SIG-M5 treated with dmso at 0.1 percent for 504 hours (cell line): Measurements from ENCODE around the gene KNDC1.
"Not testable (repeated sequence)": the region's sequence is repeated elsewhere in the genome, so short reads cannot be mapped to it uniquely, and the experiment has no call there.

Experiments
- DNase-seq: peaks from one replicate; lab custom pipeline; 2025; ENCODE audit not compliant: unreplicated experiment; lab: John Stamatoyannopoulos, UW

KNDC1 gene

GRCh38 chr10:133258066-133258817 lies 98.2 kb downstream of the KNDC1 start:
- no peak for DNase-seq

- peak; percentile 96 for DNase-seq
These were observed 99.0 kb downstream of the KNDC1 start for GRCh38 chr10:133258818-133259601.

- no peak for DNase-seq
These were observed 99.6 kb downstream of the KNDC1 start for GRCh38 chr10:133259602-133259989.

- no peak for DNase-seq
These were observed 101.1 kb downstream of the KNDC1 start for GRCh38 chr10:133260895-133261725.

- peak; percentile 46 for DNase-seq
These were observed 101.8 kb downstream of the KNDC1 start for GRCh38 chr10:133261726-133262325.

- DNase-seq: no peak
These were observed 102.7 kb downstream of the KNDC1 start for GRCh38 chr10:133262696-133263095.

GRCh38 chr10:133263674-133264073 lies 103.7 kb downstream of the KNDC1 start:
- DNase-seq: no peak

- peak; percentile 28 for DNase-seq
These were observed 104.4 kb downstream of the KNDC1 start for GRCh38 chr10:133264461-133264860.

- not testable (repeated sequence) for DNase-seq
These were observed 105.0 kb downstream of the KNDC1 start for GRCh38 chr10:133265052-133265451.

GRCh38 chr10:133266056-133266795 lies 106.2 kb downstream of the KNDC1 start:
- no peak for DNase-seq

- DNase-seq: no peak
These were observed 107.3 kb downstream of the KNDC1 start for GRCh38 chr10:133267293-133267692.

- DNase-seq: no peak
These were observed 107.8 kb downstream of the KNDC1 start for GRCh38 chr10:133267829-133268228.

GRCh38 chr10:133268532-133268931 lies 108.5 kb downstream of the KNDC1 start:
- no peak for DNase-seq

GRCh38 chr10:133269367-133269766 lies 109.3 kb downstream of the KNDC1 start:
- DNase-seq: no peak

- no peak for DNase-seq
These were observed 110.2 kb downstream of the KNDC1 start for GRCh38 chr10:133270204-133270603.

- no peak for DNase-seq
These were observed 110.8 kb downstream of the KNDC1 start for GRCh38 chr10:133270773-133271297.

- no peak for DNase-seq
These were observed 111.7 kb downstream of the KNDC1 start for GRCh38 chr10:133271521-133272300.

- DNase-seq: no peak
These were observed 112.4 kb downstream of the KNDC1 start for GRCh38 chr10:133272301-133272963.

- DNase-seq: no peak
These were observed 113.0 kb downstream of the KNDC1 start for GRCh38 chr10:133272964-133273420.
